ENCODE data around the gene NPW.

The NPW gene

GRCh38 chr16:2037115-2037514, 17.5 kb downstream of the NPW start:
- no peak for DNase-seq

GRCh38 chr16:2037647-2038381, 18.2 kb downstream of the NPW start:
- no peak for DNase-seq

DNA sequence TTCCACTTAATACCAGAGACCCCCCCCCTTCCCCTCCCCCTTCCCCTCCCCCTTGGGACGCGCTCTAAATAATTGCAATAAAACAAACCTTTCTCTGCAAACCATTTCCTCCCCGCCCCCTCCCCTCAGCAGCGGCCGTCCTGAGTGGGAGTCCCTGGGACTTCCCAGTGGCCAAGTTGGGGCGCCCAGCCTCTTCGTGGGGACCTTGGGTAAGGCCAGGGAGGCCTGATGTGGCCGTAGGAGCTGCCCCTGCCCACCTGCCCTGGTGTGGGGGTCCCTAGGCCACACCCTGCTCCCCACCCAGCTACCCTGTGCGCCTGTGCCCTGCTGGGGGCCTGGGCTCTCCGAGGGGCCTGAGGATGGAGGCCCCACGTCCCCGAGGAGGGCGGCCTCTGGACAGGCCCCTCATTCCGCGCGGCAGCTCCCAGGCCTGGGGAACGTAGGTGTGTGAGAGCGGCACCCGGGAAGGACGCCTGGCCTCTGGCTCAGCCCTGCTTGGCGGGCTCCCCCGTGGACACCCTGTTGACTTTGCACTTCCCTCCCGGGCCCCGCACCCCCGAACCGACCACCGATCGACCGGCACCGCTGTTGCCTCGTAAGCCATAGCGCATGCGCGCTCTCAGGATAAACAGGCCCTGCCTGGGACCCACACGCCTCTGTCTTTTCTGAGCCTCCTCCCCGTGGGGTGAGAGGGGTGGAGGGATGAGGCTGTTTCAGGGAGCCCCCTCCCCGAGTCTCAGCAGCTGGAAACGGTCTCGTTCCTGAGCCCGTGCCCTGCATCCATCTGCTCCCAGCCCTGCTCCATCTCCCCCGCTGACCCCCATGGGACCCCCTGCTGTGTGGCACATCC, 19.0 kb downstream of the NPW start:
- DNase-seq: no peak

DNA sequence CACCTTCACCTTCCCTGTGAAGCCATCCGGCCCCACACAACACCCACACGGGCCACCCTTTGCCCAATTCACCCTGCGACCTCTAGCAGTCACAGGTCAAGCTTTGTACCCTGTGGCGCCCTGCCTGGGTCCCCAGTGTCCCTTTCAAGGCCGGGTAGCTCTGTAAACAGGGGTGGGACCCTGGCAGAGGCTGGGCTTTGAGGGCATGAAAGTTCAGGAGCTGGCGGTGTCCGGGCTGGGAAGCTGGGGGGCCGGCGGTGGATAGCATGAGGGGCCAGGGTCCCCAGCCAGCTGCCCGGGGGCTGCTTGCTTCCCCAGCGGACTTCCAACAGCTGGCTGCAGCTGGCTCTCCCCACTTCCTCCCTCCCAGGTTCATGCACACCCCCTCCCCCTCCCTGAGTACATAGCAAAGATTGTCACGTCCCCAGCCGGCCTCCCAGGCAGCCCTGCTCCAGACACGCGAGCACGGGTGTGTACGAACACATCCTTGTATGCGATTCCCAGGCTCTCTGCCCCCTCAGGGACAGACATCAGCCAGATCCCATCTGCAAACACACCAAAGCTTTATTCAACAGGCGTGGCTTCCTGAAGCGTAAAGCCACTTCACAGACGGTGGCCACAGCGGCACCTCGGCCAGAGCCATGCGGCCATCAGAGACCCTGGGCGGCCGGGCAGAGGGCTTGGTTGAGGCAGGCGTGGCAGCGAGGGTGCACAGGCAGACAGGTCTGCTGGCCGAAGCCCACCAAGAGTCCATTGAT, 19.9 kb downstream of the NPW start:
- no peak for DNase-seq

DNA sequence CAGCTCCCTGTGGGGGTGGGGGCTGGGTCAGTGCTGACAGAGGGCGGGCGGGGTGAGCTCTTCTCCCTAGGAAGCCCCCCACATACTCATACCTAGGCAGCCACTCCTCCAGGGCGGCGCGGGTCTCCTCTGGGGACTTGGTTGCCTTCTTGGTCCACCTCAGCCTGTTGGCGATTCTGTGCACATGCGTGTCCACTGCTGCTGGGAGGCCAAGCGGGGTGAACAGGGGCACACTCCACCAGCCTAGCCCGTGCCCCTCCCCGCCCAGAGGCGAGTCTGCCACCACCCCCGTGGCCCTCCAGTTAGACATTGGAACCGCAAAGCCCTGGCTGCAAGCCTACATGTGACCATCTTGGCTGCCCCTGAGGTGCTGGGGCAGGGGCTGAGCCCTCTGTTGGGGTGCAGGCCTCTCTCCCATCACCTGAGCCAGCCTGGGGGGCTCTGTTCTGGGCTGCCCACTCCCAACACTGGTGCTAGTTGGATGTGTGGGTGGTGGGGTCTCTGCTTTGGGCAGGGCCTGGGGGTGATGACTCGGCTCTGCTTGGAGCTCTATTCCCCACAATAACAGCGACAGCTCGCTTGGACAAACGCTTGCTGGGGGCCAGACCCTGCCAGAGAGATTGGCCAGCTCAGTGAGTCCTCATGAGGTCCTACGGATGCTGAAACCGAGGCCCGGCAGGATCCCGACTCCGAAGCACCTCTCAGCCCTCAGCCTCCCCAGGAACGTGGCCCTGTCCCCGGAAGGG, 20.6 kb downstream of the NPW start:
- DNase-seq: no peak

GRCh38 chr16:2040787-2041522, 21.4 kb downstream of the NPW start:
- DNase-seq: no peak

- no peak for DNase-seq
Observed at GRCh38 chr16:2042171-2042985, 22.8 kb downstream of the NPW start.

GRCh38 chr16:2042986-2043666, 23.5 kb downstream of the NPW start:
- no peak for DNase-seq

GRCh38 chr16:2043667-2044451, 24.3 kb downstream of the NPW start:
- DNase-seq: no peak

GRCh38 chr16:2044541-2044940, 25.0 kb downstream of the NPW start:
- no peak for DNase-seq

DNA sequence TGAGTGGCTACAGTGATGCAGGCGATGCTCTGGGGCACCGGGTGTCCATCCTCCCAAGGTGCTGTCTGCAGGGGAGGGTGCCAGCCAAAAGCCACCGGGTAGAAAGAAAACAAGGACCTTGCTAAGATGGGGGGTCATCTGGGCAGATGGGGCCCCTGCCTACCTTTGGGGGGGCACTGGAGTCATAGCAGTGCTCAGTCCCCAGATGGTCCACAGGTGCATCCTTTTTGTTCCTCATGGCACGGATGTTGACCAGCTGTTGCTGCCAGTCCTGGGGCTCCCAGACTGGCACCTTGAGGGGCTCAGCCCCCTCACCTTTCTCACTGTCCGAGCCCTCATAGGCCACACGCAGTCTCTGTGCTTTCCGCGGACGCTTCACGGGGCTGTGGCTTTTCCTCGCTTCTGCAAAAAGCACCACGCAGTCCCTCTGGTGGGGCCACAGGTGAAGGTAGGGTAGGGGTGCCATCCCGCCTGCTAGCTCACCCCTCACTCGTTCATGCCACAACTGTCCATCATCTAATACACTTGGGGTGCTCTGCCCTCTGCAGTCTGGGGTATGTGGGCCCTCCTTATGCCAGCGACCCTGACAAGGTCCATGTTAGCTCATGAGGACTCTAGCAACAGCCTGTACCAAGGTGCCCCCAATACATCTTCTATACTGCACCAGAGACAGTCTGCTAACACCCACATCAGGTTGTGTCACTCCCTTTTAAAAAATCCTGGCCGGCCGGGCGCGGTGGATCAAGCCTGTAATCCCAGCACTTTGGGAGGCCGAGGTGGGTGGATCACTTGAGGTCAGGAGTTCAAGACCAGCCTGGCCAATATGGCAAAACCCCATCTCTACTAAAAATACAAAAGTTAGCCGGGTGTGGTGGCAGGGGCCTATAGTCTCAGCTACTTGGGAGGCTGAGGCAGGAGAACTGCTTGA, 26.6 kb downstream of the NPW start:
- no peak for DNase-seq

DNA sequence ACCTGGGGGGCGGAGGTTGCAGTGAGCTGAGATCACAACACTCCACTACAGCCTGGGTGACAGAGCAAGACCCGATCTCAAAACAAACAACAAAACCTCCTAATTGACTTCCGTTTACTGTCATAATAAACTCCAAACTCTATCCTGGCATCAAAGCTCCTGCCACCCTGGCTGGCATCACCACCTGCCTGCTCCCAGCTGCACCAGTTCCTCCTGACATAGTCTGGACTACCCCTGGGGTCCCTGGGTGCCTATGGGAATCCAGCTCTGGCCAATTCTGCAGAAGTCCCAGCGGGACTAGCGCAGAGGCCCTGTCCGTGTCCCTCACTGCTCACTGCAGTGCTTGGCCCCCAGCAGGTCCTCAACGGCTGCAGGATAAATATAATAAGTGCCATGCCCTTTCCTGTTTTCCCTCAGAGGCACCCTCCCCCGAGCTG, 27.3 kb downstream of the NPW start:
- peak; percentile 24 for DNase-seq

DNA sequence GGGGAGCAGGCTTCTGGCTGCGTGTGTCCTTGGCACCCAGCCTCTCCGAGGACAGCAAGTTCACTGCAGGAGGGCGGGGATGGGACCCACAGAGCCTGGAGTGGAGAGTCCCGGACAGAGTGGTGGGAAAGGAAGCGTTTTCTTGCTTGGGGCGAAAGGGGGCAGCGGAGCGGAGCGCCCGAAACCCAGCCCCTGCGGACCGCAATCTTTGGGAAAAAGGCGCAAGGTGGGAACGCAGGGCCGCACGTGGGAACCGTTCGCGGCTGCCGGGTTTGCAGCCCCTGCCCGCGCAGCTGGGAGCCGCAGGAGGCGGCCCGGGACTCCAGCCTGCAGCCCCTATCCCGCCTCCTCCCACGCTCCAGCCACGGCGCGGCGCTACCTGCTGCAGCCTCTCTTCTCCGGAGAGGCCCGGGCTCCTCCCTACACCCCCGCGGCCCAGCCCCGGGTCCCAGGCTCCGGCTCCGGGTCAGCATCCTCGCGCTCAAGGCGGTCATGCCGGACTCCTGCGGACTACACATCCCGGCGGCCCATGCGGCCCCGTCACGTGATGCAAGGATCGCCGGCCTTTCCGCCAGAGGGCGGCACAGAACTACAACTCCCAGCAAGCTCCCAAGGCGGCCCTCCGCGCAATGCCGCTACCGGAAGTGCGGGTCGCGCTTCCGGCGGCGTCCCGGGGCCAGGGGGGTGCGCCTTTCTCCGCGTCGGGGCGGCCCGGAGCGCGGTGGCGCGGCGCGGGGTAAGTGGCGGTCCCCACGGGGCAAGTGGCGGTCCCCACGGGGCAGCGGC, 27.9 kb downstream of the NPW start, which contains the start of the genes NTHL1 and TSC2:
TSS of gene NTHL1 (minus strand) at position 505 of the 786 bp plus-strand sequence. CDS start at position 494, 11 bp downstream.
TSS of gene TSC2 (plus strand) at position 656 of the 786 bp plus-strand sequence. CDS start 631 bp downstream, outside the sequence.
- DNase-seq: peak; percentile 95

GRCh38 chr16:2048116-2048543, 28.5 kb downstream of the NPW start:
- DNase-seq: no peak

DNA sequence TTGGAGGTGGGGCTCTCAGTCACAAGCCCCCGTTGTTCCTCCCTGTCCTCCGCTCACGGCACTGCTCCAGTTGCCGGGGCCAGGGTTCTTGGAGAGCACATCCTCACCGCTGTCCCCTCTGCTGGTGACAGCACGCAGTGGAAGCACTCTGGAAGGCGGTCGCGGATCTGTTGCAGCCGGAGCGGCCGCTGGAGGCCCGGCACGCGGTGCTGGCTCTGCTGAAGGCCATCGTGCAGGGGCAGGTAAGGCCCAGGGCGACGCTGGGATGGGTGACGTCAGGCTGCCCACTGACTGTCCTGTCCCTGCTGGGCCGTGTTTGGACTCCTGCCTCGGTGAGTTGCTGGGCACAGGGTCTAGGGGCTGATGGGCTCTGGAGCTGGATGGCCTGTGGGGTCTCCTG, 33.6 kb downstream of the NPW start:
- DNase-seq: no peak

- no peak for DNase-seq
Observed at GRCh38 chr16:2053897-2054296, 34.3 kb downstream of the NPW start.

DNA sequence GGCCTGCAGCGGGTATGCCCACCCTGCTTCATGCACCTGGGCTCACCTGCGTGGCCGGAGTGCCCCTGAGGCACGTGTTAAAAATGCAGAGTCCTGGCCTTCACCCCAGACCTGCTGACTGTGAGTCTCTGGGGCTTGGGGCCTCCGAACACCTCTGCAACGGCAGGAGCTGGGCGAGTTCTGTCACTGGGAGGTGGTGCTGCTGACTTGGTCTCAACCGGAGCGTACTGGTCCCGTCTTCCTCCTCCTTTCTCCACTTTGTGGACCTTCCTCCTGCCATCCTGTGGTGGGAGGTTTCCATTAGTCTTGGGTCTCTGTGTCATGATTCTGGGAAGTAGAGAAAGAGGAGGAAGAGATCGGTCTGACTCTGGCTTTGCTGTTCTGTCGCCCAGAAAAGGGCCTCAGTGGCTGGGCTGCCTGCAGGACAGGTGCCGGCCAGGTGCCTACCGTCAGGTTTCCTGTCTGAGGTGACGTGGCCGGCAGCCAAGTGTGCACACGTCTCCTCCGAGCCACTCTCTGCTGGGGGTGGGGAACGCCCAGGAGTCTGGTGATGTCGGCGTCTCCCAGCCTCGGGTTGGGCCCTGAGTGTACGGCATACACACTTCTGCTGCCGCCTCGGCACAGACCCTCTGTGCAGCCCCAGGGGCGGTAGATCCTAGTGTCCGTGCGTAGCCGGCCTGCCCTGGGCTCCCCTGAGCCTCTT, 35.1 kb downstream of the NPW start:
- DNase-seq: no peak
